Smooth muscle cell (in vitro differentiated cells): Measurements from ENCODE around the gene SLC5A6. TPM values are rescaled to one million over a fixed set of nuclear protein-coding genes. Genes with fewer than 3 reads are reported as not detected.

ENCODE experiments used
- DNase-seq: peaks from one replicate; lab custom pipeline; 2025; ENCODE audit not compliant: unreplicated experiment; lab: John Stamatoyannopoulos, UW
- H2AFZ ChIP-seq: fragments of 200-600 bp; sonication (generic); 2 replicates; pipeline ENCODE4 v1.6.0; 2016; ENCODE audit warnings: antibody characterized with exemption, low read depth, mild to moderate bottlenecking
- H3F3A ChIP-seq: fragments of 200-600 bp; sonication (generic); 2 replicates; pipeline ENCODE4 v1.6.0; 2017; ENCODE audit warnings: antibody characterized with exemption, low read depth
- H3K27ac ChIP-seq: fragments of 200-600 bp; sonication (generic); 2 replicates; pipeline ENCODE4 v1.5.1; 2016; ENCODE audit warnings: low read depth, mild to moderate bottlenecking
- H3K27me3 ChIP-seq: fragments of 200-600 bp; sonication (generic); 2 replicates; pipeline ENCODE4 v1.6.1; 2016; ENCODE audit warnings: low read depth, mild to moderate bottlenecking
- H3K36me3 ChIP-seq: fragments of 200-600 bp; sonication (generic); 2 replicates; pipeline ENCODE4 v1.5.1; 2016; ENCODE audit warnings: low read depth
- H3K4me1 ChIP-seq: fragments of 200-600 bp; sonication (generic); 2 replicates; pipeline ENCODE4 v1.5.1; 2016; ENCODE audit warnings: low read depth
- H3K4me2 ChIP-seq: fragments of 200-600 bp; sonication (generic); 2 replicates; pipeline ENCODE4 v1.6.0; 2016; ENCODE audit warnings: mild to moderate bottlenecking
- H3K4me3 ChIP-seq: fragments of 200-600 bp; sonication (generic); 2 replicates; pipeline ENCODE4 v1.5.1; 2016; ENCODE audit warnings: mild to moderate bottlenecking
- H3K79me2 ChIP-seq: fragments of 200-600 bp; sonication (generic); 2 replicates; pipeline ENCODE4 v1.6.0; 2016; ENCODE audit warnings: low read depth, mild to moderate bottlenecking
- H3K9ac ChIP-seq: fragments of 200-600 bp; sonication (generic); 2 replicates; pipeline ENCODE4 v1.6.0; 2016; ENCODE audit warnings: low read depth
- H3K9me3 ChIP-seq: fragments of 200-600 bp; sonication (generic); replicated peaks from 2 replicates; pipeline ENCODE4 v1.5.1; 2016; ENCODE audit warnings: low read depth
- H4K20me1 ChIP-seq: fragments of 200-600 bp; sonication (generic); 2 replicates; pipeline ENCODE4 v1.6.0; 2016; ENCODE audit warnings: low read depth
- WGBS: methylation state at CpG from one replicate; pipeline ENCODE4 v1.1.7; 2016; ENCODE audit warnings: low lambda C conversion rate; 5-methylcytosine and 5-hydroxymethylcytosine counted together
- polyA plus RNA-seq: library from polyadenylated mRNA; unstranded; fragments of >200 nt; fragmentation: Nextera tagmentation; extraction: Ambion mirVana; gene quantifications from 2 replicates; pipeline ENCODE4 v1.2.1, GENCODE V29; 2016
- total RNA-seq: library from RNA; depleted of rRNA; stranded (reverse); fragments of >200 nt; gene quantifications from 2 replicates; pipeline ENCODE4 v1.2.3, GENCODE V29; 2014
- TF ChIP-seq, protein P1 (sequence below): fragments of 200-600 bp; sonication (generic); IDR thresholded peaks from 2 replicates; pipeline ENCODE4 v1.5.1; 2017; ENCODE audit warnings: borderline replicate concordance, mild to moderate bottlenecking, antibody characterized with exemption; ENCODE audit not compliant: insufficient read depth, poor library complexity, severe bottlenecking

SLC5A6 gene
- total RNA-seq = 32.3 and 49.8 TPM in 2 replicates
- 25.7 and 35.8 TPM in 2 replicates for polyA plus RNA-seq

DNA sequence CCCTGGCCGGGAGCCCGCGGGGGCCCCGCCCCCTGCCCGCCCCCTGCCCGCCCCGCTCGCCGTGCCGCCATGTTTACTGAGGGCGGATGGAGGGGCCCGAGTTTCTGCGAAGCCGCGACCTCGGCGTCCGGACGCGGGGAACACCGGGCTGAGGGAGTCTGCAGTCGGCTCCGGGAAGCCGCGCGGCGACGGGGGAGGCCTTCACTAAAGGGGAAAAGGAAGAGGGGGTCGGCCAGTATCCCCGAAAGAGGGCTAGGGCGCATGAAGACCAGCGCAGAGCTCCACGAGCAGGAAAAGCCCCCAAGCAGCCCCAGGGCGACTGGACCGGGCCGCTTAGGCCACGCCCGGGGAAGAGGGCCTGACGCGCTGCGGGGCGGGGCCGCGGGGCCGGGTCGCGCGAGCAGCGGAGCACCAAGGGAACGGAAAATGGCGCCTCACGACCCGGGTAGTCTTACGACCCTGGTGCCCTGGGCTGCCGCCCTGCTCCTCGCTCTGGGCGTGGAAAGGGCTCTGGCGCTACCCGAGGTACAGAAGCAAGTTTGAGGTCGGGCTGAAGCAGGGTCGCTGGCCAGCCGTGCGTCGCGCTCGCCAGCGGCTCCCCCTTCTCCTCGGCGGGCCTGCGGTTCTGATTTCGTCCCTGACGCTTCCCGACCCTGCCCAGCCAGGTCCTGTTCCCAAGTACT, at the start of gene SLC5A6, which contains the start of gene ATRAID:
Gene SLC5A6 (minus strand): TSS at position 326 of the 683 bp plus-strand sequence. CDS start 4,618 bp downstream, outside the sequence.
Gene ATRAID (plus strand): TSS at position 99 of the 683 bp plus-strand sequence. CDS start 328 bp downstream, at position 427.
- H2AFZ ChIP-seq = peak within 1 kb of the TSS; percentile 87
- H3F3A ChIP-seq = peaks cover 4% of the 10 kb centered on the region
- H3K9ac ChIP-seq = peak within 1 kb of the TSS; percentile 98
- no peaks in the 10 kb centered on the region for H3K9me3 ChIP-seq
- under 1% methylated on average over 58 of the region's 73 CpGs for WGBS
- peaks cover 15% of the 10 kb centered on the region for H3K4me1 ChIP-seq
- no peaks in the 10 kb centered on the region for H4K20me1 ChIP-seq
- H3K4me3 ChIP-seq = peak within 1 kb of the TSS; percentile 94
- no peaks in the 10 kb centered on the region for H3K27me3 ChIP-seq
- H3K36me3 ChIP-seq = no peaks in the 10 kb centered on the region
- peak; percentile 88 for DNase-seq
- TF ChIP-seq, protein P1, sequence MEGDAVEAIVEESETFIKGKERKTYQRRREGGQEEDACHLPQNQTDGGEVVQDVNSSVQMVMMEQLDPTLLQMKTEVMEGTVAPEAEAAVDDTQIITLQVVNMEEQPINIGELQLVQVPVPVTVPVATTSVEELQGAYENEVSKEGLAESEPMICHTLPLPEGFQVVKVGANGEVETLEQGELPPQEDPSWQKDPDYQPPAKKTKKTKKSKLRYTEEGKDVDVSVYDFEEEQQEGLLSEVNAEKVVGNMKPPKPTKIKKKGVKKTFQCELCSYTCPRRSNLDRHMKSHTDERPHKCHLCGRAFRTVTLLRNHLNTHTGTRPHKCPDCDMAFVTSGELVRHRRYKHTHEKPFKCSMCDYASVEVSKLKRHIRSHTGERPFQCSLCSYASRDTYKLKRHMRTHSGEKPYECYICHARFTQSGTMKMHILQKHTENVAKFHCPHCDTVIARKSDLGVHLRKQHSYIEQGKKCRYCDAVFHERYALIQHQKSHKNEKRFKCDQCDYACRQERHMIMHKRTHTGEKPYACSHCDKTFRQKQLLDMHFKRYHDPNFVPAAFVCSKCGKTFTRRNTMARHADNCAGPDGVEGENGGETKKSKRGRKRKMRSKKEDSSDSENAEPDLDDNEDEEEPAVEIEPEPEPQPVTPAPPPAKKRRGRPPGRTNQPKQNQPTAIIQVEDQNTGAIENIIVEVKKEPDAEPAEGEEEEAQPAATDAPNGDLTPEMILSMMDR = no peak
- peak within 1 kb of the TSS; percentile 99 for H3K4me2 ChIP-seq
- peaks cover 11% of the 10 kb centered on the region for H3K79me2 ChIP-seq
- peak within 1 kb of the TSS; percentile 97 for H3K27ac ChIP-seq

DNA sequence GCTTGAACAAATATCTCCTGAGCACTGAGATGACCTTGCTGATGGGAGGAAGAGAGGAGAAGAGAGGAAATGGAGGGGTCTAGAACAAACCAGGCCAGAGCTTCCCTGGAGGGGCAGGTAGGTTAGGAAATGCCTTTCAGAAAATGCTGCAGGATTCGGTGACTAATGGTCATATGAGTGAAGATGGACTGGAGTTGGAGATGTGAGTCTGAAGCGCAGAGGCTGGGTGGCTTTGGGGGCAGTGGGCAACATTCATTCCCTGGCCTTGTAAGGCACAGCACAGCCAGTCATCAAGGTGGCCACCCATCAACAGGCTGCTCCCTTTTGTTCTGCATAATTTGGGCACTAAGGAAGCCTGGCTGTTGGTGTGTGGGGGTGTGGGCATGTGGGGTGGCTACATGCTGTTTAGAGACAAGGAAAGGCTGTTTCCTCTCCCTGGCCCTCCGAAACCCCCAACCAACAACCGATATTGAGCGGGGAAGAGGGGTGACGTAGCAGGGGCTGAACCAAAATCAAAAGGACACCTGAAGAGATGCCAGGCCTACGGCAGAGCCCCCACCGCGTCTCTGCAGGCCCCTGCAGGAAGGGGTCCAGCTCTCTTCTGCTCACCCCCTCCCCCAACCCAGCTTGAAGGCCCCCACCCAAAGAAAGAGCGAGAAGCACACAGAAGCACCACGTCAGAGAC, 49.3 kb upstream of the SLC5A6 start:
- no peak for DNase-seq
- Histone ChIP-seq H4K20me1 (no peaks in the 10 kb centered on the region), H3K27ac (no peak overlapping the region), H3K9ac (no peak overlapping the region), H3K4me3 (no peak overlapping the region), H3K36me3 (no peaks in the 10 kb centered on the region), H3K79me2 (no peaks in the 10 kb centered on the region), H3K4me2 (peak overlapping the region; percentile 88), H3K4me1 (peaks cover 18% of the 10 kb centered on the region), H3F3A (no peaks in the 10 kb centered on the region), H3K9me3 (no peaks in the 10 kb centered on the region), H3K27me3 (peaks cover 95% of the 10 kb centered on the region), H2AFZ (no peak overlapping the region)
- WGBS = 59% methylated on average over 10 of the region's 11 CpGs
- TF ChIP-seq, protein P1 = no peak

DNA sequence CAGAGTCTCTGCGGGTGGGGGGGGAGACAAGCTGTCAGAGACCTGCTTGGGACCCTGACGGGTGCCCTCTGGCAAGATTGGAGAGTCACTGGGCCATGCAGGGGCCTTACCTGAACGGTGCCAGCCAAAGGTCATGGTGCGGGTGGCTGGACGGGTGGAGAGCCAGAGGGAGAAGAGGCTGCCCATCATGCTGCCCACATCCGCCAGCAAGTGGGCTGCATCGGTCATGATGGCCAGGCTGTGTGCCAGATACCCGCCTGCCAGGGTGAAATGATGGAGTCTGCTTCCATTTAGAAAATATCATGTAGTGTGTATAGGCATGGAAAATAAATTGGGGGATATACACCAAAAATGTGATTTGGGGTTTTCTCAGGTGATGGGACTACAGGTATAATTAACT, 46.0 kb upstream of the SLC5A6 start:
- no peak overlapping the region for H2AFZ ChIP-seq
- WGBS = 87% methylated on average over 8 of the region's 8 CpGs
- no peak overlapping the region for H3K9ac ChIP-seq
- no peaks in the 10 kb centered on the region for H3K9me3 ChIP-seq
- H3K27me3 ChIP-seq = peaks cover 79% of the 10 kb centered on the region
- no peaks in the 10 kb centered on the region for H3K36me3 ChIP-seq
- no peak overlapping the region for H3K4me3 ChIP-seq
- TF ChIP-seq, protein P1 = no peak
- no peaks in the 10 kb centered on the region for H3F3A ChIP-seq
- H3K79me2 ChIP-seq = no peaks in the 10 kb centered on the region
- H4K20me1 ChIP-seq = no peaks in the 10 kb centered on the region
- no peak overlapping the region for H3K4me2 ChIP-seq
- peaks cover 7% of the 10 kb centered on the region for H3K4me1 ChIP-seq
- DNase-seq = no peak
- H3K27ac ChIP-seq = no peak overlapping the region
